Stimulated activated CD8-positive, alpha-beta memory T cell treated with anti-CD3 and anti-CD28 coated beads, Interleukin-2, amount 100 ng/mL, for 48 hours (primary cell): ENCODE results near the gene SUN1.
"Not testable (repeated sequence)": the region's sequence is repeated elsewhere in the genome, so short reads cannot be mapped to it uniquely, and the experiment has no call there.

Experiments
- DNase-seq, 2 donors: peaks; one replicate each; pipeline ENCODE4 v3.0.0-alpha.2; 2020; ENCODE audit warnings: low read depth in 2 of 2

The SUN1 gene

DNA sequence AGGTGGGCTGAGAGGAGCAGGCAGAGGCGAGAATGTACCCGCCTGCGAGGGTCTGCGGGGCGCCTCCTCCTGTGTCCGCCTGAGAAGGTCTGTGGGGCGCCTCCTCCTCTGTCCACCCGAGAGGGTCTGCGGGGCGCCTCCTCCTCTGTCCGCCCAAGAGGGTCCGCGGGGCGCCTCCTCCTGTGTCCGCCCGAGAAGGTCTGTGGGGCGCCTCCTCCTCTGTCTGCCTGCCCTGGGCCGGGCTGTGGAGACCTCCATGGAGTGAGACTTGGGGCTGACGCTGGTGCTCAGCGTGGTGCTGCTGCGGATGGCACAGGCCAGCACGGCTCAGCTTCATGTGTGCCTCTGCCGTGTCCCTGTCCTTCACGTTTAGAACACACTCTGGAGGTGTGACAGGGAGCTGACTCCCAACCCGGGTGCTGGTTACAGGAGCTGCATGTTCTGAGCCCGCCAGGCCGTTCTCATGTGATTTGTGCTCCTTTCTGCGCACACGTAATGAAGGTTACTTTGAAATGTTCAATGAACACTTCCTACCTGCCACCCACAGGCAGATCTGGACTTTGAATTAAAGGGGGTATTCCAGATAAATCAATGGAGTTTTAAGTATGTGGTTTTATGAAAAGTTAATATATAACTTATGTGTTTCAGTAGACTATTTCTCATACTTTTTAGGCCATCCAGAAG, 23.6 kb downstream of the SUN1 start:
- no peak for DNase-seq

DNA sequence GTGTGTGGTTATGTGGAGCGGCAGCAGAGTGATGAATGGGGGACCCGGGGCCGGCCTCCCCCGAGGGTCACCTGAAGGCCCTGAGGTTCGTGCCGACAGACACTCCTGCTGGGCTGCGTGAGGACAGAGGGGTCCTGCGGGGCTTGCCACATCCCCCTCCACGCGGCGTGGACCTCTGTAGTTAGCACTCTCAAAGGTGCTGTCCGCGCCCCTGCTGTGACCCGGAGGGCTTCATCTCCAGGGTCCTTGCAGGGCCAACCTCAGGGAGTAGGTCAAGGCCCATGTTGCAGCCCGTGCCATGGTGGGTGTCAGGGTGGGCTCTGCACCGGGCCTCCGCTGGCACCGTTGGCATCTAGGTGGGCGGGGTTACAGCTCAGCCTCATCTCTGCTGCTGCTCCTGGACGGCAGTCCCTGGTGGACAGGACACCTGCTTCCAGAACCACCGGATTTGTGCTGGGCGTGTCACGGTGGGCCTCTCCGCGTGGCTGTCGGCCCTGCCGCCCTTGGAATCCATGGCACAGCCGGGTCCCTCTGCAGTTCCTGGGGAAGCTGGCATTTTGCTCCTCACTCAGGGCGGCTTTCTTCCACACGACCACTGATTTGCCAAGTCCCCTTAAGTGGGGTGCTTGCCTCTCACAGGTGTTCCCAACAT, 24.3 kb downstream of the SUN1 start:
- DNase-seq = no peak

DNA sequence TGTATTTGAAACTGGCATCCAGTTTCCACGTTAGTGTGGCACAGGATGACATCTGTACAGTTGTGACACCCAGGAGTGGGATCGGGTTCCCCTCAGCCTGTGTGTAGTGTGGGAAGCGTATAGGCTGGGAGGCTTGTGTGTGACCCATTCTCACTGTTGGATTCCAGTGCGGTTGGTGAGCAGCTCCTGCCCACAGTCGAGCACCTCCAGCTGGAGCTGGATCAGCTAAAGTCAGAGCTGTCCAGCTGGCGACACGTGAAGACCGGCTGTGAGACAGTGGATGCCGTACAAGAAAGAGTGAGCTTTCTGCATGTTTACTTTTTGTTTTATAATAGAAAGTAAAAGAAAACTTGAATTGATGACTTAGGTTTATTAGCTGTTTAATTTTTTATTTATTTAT, 25.4 kb downstream of the SUN1 start:
- no peak for DNase-seq

DNA sequence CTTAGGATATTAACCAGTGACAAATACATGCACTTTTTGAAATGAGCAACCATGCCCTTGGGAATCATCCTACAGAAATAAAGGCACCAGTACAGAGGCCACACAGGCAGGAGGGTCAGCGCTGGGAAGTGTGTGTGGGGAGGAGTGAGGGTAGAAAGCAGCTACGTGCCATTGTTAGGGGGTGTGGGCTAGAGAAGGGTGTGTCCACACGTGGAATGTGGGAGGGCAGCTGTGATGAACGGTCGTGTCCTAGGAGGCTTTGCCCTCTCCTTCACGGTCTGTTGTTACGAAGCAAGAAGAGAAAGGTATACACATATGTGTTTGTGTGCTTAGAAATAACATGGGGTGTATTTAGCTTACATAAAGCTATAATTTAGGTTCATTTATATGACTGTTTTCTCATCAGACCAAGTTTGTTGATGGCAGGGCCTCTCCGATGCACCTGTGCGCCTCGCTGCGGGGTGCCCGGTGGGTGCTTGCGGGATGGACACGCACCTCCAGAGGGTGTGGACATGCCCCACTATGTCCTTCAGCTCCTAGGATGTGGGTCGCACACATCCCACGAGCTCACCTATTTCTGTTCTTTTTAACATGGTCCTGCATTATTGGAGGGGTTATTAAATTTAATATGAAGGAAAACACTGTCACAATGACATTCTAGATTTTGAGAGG, 27.2 kb downstream of the SUN1 start:
- no peak for DNase-seq

DNA sequence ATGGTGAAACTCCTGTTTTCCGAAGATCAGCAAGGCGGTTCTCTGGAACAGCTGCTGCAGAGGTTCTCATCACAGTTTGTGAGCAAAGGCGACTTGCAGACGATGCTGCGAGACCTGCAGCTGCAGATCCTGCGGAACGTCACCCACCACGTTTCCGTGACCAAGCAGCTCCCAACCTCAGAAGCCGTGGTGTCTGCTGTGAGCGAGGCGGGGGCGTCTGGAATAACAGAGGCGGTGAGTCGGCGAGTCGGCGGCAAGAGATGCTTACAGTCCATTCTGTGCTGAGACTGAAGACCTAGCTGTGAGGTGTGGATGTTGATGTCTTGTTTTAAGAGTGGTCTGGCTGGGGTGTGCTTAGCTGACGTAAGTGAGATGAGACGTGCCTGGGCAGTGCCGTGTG, 27.9 kb downstream of the SUN1 start:
- no peak for DNase-seq

DNA sequence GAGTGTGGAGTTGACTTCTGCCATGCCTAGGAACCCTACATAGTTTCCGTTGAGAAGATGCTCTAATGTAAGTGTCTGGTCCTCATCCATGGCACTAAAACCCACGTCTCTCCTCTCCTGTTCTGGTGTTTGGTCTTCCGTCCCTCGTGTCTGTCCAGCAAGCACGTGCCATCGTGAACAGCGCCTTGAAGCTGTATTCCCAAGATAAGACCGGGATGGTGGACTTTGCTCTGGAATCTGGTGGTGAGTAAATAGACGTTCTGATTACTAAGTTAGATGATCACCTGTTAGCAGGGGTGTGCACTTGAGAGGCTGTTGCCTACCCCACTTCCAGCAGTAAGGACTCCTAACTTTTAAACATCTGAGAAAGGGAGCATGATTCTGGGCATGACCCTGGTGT, 28.9 kb downstream of the SUN1 start:
- no peak for DNase-seq

DNA sequence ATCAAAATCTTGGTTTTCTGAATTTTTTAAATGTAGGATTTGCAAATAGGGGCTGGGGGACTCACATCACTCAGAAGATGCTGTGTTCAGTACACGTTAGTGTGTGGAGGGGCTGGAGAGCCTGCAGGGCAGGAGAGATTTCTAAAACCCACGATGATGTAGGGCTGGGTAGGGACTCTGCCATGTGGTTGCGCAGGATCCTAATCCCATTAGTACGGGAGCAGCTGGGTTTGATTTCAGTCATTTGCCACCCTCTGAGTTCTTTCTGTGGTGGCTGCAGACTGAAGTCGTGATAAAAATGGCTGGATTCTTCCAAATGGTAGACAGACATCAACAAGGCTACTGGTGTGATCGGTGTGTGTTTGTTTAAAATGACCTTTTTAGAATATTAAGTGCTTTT, 29.9 kb downstream of the SUN1 start:
- DNase-seq = no peak

DNA sequence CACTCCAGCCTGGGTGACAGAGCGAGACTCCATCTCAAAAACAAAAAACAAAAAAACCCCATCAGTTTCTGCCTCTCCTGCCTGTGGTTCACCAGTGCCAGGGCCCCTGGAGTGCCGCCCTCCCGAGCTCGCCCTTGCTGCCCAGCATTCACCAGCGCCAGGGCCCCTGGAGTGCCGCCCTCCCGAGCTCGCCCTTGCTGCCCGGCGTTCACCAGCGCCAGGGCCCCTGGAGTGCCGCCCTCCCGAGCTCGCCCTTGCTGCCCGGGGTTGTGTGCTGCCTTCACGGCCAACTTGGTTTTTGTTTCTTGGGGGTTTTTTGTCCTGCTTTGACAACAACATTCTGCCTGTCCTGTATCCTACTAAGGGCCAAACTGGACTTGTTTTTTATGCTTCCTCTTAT, 30.8 kb downstream of the SUN1 start:
- DNase-seq = no peak

DNA sequence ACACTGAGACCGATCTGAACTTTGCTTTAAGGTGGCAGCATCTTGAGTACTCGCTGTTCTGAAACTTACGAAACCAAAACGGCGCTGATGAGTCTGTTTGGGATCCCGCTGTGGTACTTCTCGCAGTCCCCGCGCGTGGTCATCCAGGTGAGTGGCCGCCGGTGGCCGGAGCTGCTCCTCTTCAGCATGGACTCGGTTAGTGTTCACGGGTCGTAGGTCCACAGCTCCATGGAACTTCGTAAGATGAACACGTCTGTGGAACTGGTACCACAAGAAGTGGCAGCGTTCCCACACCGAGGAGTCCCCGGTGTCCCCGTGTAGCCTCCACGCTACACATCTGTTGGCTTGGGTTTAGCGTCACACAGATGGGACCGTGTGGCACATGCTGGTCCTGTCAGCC, 33.6 kb downstream of the SUN1 start:
- no peak for DNase-seq

DNA sequence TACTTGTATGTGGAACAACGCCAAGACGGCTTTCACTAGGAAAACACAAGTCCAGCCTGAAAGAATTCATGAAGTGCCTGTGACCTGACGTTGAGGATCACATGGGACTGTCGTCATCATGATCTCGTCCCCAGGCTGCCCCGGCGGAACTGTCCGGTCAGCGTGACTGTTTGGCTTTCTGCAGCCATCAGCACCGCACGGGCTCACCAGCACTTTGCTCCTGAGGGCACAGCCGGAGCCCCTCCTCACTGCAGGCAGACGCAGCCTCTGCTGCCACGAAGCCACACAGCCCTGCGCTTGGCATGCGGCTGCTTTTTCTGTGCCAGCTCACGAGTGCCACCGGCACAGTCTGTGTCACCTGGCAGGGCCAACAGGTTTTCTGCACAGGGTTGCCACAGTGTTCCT, 34.7 kb downstream of the SUN1 start:
- no peak for DNase-seq

DNA sequence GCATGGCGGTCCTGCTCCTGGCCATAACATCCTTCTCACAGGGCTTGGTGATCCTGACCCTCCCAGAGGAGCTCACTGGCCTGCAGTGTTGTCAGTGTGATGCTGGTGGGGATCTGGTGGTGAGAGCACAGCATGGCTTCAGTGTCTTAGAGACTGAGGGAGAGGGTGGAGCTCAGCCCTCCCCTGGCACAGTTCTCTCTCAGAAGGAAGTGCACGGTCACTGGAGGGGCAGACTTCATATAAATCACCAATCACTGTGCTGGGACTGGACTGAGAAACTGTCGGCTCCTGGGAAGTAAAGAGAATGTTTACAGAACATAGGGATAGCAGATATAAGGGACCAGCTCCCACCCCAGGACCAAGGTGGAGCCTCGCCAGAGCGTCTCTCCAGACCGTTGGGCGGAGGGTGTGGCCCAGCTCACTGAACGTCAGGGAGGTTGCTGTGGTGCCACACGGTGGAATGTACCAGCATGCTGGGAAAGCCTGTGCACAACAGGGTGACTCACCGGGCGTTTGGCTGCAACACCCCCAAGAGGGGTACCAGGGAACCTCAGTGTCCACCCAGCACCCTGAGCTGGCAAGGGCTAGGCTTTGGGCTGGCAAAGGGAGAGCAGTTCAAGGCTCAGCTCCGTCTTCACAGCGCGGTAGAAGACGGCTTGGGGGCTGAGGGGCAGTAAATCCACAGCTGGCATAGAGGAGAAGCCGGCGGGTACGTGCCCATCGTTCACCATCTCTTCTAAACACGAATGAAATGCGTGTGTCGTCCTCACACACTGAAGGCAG, 35.3 kb downstream of the SUN1 start:
- DNase-seq = no peak

DNA sequence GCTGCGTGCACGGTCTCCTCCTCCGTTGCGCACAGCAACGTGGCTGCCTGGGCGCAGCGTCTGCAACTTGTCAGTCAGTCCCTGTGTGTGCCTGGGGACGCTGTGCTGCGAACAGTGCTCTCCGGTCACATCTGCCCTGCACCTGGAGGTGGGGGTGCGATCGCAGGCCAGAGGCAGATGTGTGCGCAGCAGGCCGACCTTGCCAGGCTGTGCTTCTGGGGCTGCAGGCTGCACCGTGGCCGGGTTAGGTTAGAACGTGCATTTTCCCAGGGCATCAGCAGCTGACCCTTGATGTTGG, 35.9 kb downstream of the SUN1 start:
- DNase-seq = no peak

DNA sequence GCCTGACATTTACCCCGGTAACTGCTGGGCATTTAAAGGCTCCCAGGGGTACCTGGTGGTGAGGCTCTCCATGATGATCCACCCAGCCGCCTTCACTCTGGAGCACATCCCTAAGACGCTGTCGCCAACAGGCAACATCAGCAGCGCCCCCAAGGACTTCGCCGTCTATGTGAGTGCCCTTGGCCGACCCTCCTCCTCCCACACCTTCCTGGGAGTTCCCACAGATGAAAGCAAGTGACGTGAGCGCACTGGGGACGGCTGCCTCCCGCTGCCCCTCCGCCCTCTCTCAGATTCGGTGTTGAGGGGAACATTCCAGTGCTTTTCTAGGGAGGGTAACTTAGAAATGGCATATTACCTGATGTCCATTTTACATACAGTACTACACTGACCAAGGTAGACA, 37.1 kb downstream of the SUN1 start:
- DNase-seq = no peak

DNA sequence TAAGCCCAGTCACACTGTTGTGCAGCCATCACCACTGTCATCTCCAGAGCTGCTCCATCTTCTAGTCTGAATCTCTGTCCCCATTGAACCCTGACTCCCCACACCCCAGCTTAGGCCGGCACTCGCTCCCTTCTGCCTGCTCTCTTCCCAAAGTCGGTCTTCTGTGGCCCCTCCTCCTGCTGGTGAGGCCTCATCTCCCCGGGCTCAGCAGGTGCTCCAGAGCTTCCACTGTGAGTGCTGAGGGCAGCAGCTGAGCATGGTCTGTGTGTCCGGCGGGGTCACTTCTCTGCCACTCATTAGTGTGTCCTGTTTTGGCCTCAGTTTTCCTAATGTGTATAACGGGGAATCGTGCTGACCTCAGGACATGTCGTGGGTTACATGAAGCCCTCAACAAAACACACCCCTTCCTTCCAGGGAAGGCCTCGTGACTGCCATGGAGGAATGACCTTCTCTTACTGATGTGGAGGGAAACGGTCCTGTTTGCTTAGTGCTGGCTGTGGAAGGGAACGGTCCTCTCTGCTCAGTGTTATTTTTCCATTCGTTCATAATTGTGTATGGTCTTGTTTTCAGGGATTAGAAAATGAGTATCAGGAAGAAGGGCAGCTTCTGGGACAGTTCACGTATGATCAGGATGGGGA, 39.7 kb downstream of the SUN1 start:
- no peak for DNase-seq

DNA sequence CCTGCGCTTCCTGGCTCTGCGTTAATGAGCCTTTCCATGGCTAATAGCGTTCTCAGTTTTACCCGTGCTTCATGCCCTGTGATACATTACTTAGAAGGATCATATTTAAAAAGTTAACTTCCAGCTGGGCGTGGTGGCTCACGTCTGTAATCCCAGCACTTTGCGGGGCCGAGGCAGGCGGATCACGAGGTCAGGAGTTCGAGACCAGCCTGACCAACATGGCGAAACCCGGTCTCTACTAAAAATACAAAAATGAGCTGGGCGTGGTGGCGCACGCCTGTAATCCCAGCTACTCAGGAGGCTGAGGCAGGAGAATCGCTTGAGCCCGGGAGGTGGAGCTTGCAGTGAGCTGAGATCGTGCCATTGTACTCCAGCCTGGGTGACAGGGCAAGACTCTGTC, 40.4 kb downstream of the SUN1 start:
- DNase-seq = not testable (repeated sequence)

DNA sequence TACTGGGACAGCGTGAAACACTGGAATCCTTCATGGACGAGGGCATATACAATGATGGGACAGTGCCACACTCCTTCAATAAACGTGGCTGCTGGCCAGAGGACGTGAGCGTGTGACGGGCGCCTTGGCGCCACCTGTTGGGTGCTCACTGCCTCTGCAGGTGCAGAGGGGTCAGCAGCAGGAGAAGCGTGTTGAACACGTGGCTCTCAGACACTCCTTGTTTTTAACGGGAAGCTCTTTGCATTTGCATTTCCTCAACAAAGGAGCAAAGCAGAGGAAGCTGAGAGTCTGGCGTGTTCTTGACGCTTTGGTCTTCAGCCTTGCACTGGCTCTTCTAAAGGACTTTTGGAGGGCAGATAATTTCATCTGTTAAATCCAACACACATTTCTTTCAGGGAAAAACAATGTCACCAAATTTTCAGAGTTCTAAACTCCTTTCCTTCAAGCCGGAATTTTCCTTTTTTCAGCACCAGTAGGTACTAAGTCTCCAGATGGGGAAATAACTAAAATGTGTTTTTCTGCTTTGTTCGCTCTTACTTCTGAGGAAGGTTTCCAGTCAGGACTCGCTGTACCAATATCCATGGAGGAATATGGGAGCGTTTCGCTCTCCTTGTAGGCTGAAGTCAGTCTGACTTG, 41.2 kb downstream of the SUN1 start:
- DNase-seq = peak; percentile 40 to 60

DNA sequence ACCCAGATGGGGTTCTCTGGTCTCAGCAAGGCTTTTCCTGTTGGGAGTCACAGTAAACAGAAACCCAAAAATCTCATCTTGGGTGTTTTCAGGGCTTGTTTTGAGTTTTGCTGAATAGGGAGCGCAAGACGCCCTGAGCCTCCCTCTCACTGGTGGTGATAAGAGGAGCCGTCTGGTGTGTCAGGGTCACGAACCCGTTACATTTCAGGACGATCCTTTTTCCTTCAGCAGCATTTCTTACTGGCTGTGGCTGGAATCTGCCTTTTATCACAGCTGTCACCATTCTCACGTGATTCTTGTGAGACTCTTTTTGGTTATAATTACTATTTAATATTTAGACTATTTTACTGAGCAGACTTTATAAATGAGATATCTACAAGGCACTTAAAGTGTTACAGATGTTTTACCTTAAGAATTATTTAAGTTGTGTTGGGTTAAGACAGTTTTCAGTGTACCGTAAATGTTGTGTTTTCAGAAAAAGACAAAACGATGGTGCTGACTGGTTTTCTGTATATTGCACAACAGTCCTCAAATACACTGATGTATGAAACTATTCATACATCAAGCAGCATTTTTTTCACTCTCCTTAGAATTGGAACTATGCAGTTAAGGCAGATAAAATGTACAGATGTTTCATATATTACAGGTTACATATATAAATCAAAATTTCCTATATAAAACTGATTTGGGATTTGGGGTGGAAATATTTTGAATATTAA, 41.9 kb downstream of the SUN1 start:
- no peak for DNase-seq

DNA sequence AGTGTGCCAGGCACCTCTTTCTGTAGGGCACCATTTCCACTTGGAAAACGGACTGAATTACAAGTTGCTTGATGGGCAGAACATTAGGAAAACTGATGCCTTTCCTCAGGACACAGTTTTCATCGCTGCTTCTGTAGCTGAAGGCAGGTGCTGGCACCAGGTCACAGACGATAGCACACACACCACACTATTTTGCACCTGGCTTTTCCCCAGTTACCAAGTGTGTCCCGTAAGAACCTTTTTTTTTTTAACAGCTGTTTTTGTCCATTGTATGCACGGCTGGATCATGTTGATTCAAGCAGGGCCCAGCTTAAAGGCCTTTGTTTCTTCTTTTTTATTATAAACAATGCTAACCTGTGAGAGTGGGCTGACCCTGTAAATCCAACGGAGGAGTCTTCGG, 42.8 kb downstream of the SUN1 start:
- DNase-seq = no peak

DNA sequence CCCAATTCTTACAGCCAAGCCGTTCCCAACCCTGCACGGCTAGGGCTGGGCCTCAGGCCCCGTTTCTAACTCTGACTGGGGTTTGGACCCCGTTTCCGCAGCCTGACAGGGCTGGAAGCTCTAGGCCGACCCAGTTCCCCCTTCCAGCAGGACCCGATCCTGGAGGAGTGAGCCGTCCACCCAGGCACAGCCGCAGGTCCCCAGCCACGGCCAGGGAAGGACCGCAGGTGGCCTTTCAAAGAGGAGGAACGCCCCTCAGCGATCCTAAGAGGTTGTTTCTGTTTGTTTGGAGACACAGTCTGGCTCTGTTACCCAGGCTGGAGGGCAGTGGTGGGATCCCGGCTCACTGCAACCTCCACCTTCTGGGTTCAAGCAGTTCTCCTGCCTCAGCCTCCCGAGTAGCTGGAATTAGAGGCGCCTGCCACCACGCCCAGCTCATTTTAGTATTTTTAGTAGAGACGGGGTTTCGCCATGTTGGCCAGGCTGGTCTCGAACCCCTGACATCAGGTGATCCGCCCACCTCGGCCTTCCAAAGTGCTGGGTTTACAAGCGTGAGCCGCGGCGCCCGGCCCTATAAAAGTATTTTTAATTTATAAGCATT, 43.3 kb downstream of the SUN1 start:
- DNase-seq = no peak

DNA sequence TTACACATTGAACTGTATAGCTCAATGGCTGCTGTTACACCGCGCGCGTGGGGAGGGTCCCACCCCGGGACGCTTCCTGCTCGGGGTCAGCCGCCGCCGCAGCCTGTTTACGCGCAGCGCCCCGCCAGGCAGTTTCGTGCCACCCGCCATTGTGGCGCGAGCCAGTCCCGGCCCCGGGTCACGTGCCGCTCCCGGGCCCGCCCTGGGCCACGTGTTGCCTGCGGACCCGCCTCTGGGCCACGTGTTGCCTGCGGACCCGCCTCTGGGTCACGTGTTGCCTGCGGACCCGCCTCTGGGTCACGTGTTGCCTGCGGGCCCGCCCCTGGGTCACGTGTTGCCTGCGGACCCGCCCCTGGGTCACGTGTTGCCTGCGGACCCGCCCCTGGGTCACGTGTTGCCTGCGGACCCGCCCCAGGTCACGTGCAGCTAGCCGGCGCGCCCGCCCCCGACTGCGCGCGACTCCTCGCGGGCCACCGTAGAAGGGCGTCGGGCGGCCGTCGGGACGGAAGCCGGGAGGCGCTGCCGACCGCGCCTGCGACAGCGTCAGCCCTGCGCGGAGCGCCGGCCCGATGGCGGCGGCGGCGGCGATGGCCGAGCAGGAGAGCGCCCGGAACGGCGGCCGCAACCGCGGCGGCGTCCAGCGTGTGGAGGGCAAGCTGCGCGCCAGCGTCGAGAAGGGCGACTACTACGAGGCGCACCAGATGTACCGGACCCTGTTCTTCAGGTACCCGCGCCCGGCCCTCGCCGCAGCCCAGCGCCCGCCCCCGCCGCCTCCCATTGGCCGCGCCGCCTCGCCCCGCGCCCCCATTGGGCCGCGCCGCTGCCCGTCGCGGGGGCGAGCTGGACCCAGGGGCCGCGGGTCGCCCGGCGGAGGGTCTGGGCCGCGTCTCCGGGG, 44.0 kb downstream of the SUN1 start, which contains the start of gene GET4:
TSS of gene GET4 (plus strand) at position 478 of the 895 bp plus-strand sequence. CDS start at position 570, 92 bp downstream.
- peak; percentile 90 to 94 for DNase-seq
